Measurements from ENCODE around the gene PCDHA11. TPM values are rescaled to one million over a fixed set of nuclear protein-coding genes. Genes with fewer than 3 reads are reported as not detected.
"Not testable (repeated sequence)": the region's sequence is repeated elsewhere in the genome, so short reads cannot be mapped to it uniquely, and the experiment has no call there.

PCDHA11 gene, protein sequence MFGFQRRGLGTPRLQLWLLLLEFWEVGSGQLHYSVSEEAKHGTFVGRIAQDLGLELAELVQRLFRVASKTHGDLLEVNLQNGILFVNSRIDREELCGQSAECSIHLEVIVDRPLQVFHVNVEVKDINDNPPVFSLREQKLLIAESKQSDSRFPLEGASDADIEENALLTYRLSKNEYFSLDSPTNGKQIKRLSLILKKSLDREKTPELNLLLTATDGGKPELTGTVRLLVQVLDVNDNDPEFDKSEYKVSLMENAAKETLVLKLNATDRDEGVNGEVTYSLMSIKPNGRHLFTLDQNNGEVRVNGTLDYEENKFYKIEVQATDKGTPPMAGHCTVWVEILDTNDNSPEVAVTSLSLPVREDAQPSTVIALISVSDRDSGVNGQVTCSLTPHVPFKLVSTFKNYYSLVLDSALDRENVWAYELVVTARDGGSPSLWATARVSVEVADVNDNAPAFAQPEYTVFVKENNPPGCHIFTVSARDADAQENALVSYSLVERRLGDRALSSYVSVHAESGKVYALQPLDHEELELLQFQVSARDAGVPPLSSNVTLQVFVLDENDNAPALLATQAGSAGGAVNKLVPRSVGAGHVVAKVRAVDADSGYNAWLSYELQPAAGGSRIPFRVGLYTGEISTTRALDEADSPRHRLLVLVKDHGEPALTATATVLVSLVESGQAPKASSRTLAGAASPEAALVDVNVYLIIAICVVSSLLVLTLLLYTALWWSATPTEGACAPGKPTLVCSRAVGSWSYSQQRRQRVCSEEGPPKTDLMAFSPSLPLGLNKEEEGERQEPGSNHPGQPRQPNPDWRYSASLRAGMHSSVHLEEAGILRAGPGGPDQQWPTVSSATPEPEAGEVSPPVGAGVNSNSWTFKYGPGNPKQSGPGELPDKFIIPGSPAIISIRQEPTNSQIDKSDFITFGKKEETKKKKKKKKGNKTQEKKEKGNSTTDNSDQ
- total RNA-seq, result 0.79 and 1.8 TPM in 2 replicates

DNA sequence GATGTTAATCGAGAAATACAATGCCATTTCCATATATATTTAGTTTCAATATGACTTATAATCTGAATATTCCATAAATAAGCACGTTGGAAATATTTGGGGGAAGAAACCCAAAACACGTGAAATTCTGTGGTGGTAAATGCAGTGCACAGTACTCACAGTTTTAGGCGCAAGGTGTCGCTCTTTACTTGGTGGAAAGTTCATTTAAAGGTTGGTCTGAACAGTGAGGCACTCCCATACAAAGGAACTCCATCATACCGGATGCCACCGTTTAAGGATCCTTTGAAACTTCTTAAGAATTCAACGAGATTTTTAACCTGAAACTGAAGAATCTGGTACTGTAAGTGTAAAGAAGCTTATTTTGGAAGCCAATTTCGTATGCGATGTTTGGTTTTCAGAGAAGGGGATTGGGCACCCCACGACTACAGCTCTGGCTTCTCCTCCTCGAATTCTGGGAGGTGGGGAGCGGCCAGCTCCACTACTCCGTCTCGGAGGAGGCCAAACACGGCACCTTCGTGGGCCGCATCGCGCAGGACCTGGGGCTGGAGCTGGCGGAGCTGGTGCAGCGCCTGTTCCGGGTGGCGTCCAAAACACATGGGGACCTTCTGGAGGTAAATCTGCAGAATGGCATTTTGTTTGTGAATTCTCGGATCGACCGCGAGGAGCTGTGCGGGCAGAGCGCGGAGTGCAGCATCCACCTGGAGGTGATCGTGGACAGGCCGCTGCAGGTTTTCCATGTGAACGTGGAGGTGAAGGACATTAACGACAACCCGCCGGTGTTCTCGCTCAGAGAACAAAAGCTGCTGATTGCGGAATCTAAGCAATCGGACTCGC, at the start of gene PCDHA11:
Gene PCDHA11, plus strand, starts transcription at position 237 of the 834 bp plus-strand sequence. Its CDS starts 147 bp downstream, at position 384.
- Histone ChIP-seq H3K27me3 (ENCODE audit: control insufficient read depth, insufficient read depth, low read length) (no peaks in the 10 kb centered on the region), H3K4me3 (ENCODE audit: low read depth, low read length) (no peak within 1 kb of the TSS), H3K36me3 (ENCODE audit: control insufficient read depth, insufficient read depth, low read length) (no peaks in the 10 kb centered on the region)
- peak; percentile 29 for DNase-seq (ENCODE audit: low read depth)
- TF ChIP-seq, protein P1, sequence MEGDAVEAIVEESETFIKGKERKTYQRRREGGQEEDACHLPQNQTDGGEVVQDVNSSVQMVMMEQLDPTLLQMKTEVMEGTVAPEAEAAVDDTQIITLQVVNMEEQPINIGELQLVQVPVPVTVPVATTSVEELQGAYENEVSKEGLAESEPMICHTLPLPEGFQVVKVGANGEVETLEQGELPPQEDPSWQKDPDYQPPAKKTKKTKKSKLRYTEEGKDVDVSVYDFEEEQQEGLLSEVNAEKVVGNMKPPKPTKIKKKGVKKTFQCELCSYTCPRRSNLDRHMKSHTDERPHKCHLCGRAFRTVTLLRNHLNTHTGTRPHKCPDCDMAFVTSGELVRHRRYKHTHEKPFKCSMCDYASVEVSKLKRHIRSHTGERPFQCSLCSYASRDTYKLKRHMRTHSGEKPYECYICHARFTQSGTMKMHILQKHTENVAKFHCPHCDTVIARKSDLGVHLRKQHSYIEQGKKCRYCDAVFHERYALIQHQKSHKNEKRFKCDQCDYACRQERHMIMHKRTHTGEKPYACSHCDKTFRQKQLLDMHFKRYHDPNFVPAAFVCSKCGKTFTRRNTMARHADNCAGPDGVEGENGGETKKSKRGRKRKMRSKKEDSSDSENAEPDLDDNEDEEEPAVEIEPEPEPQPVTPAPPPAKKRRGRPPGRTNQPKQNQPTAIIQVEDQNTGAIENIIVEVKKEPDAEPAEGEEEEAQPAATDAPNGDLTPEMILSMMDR (IDR thresholded peaks at IDR 0.05; ENCODE audit: insufficient read depth, low read length, severe bottlenecking), result peak; percentile 36
- FAIRE-seq, result no peak

DNA sequence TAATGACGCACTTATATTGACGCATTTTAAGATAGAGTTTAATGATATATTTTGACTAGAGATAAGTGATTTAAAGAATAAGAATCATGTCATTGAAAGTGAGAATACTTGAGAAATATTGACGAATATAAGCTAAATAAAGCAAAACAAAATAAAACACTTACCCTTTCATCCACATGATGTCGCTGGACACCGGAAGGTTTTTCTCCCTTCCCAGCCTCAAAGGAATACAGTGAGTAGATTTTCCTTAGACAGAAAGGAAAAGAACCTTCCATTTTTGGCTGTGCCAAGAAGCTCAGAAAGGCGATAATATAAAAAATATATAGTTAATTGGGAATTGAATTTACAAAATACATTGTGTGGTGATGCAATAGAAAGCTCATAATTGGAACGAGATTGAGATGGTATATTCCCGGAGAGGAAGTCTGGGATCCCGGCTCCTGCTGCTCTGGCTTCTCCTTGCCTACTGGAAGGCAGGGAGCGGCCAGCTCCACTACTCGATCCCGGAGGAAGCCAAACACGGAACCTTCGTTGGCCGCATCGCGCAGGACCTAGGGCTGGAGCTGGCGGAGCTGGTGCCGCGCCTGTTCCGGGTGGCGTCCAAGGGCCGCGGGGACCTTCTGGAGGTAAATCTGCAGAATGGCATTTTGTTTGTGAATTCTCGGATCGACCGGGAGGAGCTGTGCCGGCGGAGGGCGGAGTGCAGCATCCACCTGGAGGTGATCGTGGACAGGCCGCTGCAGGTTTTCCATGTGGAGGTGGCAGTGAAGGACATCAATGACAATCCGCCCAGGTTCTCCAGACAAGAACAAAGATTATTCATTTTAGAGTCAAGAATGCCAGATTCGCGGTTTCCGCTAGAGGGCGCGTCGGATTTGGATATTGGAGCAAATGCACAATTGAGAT, 47.1 kb upstream of the PCDHA11 start, which contains the start of gene PCDHA5:
Gene PCDHA5, plus strand, starts transcription at position 239 of the 906 bp plus-strand sequence.
- no peaks in the 10 kb centered on the region for H3K27me3 ChIP-seq (ENCODE audit: control insufficient read depth, insufficient read depth, low read length)
- no peaks in the 10 kb centered on the region for H3K36me3 ChIP-seq (ENCODE audit: control insufficient read depth, insufficient read depth, low read length)
- FAIRE-seq (no peak), DNase-seq (ENCODE audit: low read depth) (peak; percentile 13)
- no peak within 1 kb of the TSS for H3K4me3 ChIP-seq (ENCODE audit: low read depth, low read length)
- TF ChIP-seq, protein P1 (IDR thresholded peaks at IDR 0.05; ENCODE audit: insufficient read depth, low read length, severe bottlenecking), result peak; percentile 35

DNA sequence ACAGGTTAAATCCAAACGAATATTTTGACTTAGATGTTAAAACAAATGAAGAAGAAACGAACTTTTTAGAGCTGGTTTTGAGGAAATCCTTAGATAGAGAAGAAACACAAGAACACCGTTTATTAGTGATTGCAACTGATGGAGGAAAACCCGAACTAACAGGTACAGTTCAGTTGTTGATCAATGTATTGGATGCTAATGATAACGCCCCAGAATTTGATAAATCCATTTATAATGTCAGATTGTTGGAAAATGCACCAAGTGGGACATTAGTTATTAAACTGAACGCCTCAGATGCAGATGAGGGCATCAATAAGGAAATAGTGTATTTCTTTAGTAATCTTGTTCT, 46.5 kb upstream of the PCDHA11 start:
- FAIRE-seq (no peak), DNase-seq (ENCODE audit: low read depth) (no peak)
- Histone ChIP-seq H3K27me3 (ENCODE audit: control insufficient read depth, insufficient read depth, low read length) (no peaks in the 10 kb centered on the region), H3K4me3 (ENCODE audit: low read depth, low read length) (no peak overlapping the region), H3K36me3 (ENCODE audit: control insufficient read depth, insufficient read depth, low read length) (no peaks in the 10 kb centered on the region)
- TF ChIP-seq, protein P1 (IDR thresholded peaks at IDR 0.05; ENCODE audit: insufficient read depth, low read length, severe bottlenecking), result no peak

DNA sequence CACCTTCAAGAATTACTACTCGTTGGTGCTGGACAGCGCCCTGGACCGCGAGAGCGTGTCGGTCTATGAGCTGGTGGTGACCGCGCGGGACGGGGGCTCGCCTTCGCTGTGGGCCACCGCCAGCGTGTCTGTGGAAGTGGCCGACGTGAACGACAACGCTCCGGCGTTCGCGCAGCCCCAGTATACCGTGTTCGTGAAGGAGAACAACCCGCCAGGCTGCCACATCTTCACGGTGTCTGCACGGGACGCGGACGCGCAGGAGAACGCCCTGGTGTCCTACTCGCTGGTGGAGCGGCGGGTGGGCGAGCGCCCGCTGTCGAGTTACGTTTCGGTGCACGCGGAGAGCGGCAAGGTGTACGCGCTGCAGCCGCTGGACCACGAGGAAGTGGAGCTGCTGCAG, 45.8 kb upstream of the PCDHA11 start:
- FAIRE-seq, result not testable (repeated sequence)

DNA sequence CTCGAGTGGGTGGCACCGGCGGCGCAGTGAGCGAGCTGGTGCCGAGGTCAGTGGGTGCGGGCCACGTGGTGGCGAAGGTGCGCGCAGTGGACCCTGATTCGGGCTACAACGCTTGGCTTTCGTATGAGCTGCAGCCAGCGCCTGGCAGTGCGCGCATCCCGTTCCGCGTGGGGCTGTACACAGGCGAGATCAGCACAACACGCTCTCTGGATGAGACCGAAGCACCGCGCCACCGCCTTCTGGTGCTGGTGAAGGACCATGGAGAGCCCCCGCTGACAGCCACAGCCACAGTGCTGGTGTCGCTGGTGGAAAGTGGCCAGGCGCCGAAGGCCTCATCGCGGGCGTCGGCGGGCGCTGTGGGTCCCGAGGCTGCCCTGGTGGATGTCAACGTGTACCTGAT, 45.3 kb upstream of the PCDHA11 start:
- no peak for FAIRE-seq
- H3K27me3 ChIP-seq (ENCODE audit: control insufficient read depth, insufficient read depth, low read length), result no peaks in the 10 kb centered on the region
- TF ChIP-seq, protein P1 (IDR thresholded peaks at IDR 0.05; ENCODE audit: insufficient read depth, low read length, severe bottlenecking), result no peak
- no peak overlapping the region for H3K4me3 ChIP-seq (ENCODE audit: low read depth, low read length)
- DNase-seq (ENCODE audit: low read depth), result no peak
- H3K36me3 ChIP-seq (ENCODE audit: control insufficient read depth, insufficient read depth, low read length), result no peaks in the 10 kb centered on the region

More for the DNA sequence above, 45.8 kb upstream of the PCDHA11 start:
- not testable (repeated sequence) for H3K27me3 ChIP-seq (ENCODE audit: control insufficient read depth, insufficient read depth, low read length); H3K36me3 ChIP-seq (ENCODE audit: control insufficient read depth, insufficient read depth, low read length); DNase-seq (ENCODE audit: low read depth); H3K4me3 ChIP-seq (ENCODE audit: low read depth, low read length)
